ENCODE measurements around the gene ZPLD1.

DNA sequence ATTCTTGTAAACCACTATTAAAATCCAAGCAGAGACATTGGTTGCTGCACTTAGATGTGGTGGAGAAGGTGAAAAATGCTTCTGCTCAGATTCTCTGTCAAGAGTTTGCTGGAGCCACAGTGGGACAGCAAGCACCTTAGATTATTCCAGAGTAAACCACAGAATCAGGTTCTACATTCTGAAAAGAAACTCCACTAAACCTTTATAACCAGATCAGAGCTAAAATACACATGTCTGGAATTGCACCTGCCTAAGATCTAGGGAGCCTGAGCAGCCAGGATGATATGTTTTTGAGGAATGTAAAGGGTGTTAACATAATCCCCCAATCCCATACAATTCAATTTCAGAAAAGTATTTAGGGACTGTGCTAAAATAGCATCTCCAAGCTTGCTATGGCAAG lies at the start of gene ZPLD1:
- TF ChIP-seq POLR2A (IDR thresholded peaks at IDR 0.05) = no peak
- TF ChIP-seq, protein P1, sequence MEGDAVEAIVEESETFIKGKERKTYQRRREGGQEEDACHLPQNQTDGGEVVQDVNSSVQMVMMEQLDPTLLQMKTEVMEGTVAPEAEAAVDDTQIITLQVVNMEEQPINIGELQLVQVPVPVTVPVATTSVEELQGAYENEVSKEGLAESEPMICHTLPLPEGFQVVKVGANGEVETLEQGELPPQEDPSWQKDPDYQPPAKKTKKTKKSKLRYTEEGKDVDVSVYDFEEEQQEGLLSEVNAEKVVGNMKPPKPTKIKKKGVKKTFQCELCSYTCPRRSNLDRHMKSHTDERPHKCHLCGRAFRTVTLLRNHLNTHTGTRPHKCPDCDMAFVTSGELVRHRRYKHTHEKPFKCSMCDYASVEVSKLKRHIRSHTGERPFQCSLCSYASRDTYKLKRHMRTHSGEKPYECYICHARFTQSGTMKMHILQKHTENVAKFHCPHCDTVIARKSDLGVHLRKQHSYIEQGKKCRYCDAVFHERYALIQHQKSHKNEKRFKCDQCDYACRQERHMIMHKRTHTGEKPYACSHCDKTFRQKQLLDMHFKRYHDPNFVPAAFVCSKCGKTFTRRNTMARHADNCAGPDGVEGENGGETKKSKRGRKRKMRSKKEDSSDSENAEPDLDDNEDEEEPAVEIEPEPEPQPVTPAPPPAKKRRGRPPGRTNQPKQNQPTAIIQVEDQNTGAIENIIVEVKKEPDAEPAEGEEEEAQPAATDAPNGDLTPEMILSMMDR (IDR thresholded peaks at IDR 0.05) = no peak
